Peyer's patch (tissue), 4 donors: ENCODE results near the gene WDR1.

ENCODE experiments used
- CTCF ChIP-seq, 6 experiments: fragments of 450-650 bp in 4 of 6; fragments of 200-600 bp in 2 of 6; sonication (generic) in 1 of 6; IDR thresholded peaks; one replicate each; pipeline ENCODE4 v1.5.1; 2017 to 2019; ENCODE audit warnings: antibody characterized with exemption in 6 of 6, mild to moderate bottlenecking in 3 of 6, moderate library complexity in 1 of 6
- POLR2A ChIP-seq, 2 donors: fragments of 450-650 bp; IDR thresholded peaks; one replicate each; pipeline ENCODE4 v1.5.1; 2017; ENCODE audit warnings: antibody characterized with exemption in 2 of 2, mild to moderate bottlenecking in 2 of 2, moderate library complexity in 2 of 2

GRCh38 chr4:10161840-10162239, 45.2 kb upstream of the WDR1 start:
- no peak for TF ChIP-seq CTCF (IDR thresholded peaks at IDR 0.05)
- no peak for TF ChIP-seq POLR2A (IDR thresholded peaks at IDR 0.05)
